ENCODE data around the gene RNF115. TPM values are rescaled to one million over a fixed set of nuclear protein-coding genes. Genes with fewer than 3 reads are reported as not detected.

Gene RNF115
- total and polyA plus RNA-seq, 7 donors: 3.2 to 81.6 (median 45.9) TPM

- peak overlapping the region; percentile 88 for H3K27ac ChIP-seq
- 0% methylated on average over 33 to 41 of the region's 41 CpGs for WGBS, 3 donors
- DNase-seq: peak; percentile 93 to 96
- intact Hi-C loops (cut with DNase I): loop anchor here in 1 of 2 donors (5.0 kb wide), 1 partner anchor 103 kb away; the partner anchor contains the start of genes ANKRD34A and POLR3GL
- no peak for TF ChIP-seq CTCF (IDR thresholded peaks at IDR 0.05)
- H3K4me1 ChIP-seq: peaks cover 5% of the 10 kb centered on the region
- no peaks in the 10 kb centered on the region for H3K27me3 ChIP-seq (ENCODE audit: insufficient read depth in 3 of 3, low read length in 2 of 3)
- peak; percentile 86 to 88 (median 88) for ATAC-seq
- H3K9me3 ChIP-seq: no peaks in the 10 kb centered on the region
- H3K4me3 ChIP-seq: peak overlapping the region; percentile 81
- peaks cover 5 to 30% of the 10 kb centered on the region in 2 donors for H3K36me3 ChIP-seq (ENCODE audit: insufficient read depth in 1 of 2, low read depth in 1 of 2)
Observed at GRCh38 chr1:145859491-145860023, 35.7 kb upstream of the RNF115 start.

DNA sequence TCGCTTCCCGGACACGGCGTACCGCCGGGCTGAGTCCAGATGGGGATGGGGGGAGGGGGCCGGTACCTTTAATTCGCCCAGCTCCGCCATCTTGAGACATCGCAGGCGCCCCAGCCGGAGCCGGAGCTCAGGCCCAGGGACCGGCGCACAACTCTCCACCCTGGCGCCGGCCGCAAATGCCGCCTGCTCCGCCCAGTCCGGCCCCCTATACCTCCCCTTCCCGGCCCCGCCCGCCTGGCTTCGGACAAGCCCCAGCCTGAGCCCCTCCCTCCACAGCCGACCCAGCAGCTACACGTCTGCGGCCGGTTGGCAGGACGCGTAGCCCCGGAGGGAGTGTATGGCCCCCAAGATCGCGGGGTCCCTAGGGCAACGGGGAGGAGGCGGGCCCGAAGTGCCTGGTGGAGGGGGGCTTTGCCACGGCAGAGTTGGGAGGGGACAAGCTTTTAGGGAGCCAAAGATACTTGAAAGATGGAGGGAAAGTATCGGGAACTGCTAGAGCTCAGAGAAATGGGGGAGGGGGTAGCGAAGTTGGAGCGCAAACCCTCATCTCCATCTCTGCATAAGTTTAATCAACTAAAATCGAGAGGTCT, 35.1 kb upstream of the RNF115 start, which contains the start of gene PIAS3:
TSS of gene PIAS3 (minus strand) at position 181 of the 590 bp plus-strand sequence. CDS start at position 90, 91 bp downstream.
- no peaks in the 10 kb centered on the region for H3K27me3 ChIP-seq (ENCODE audit: insufficient read depth in 3 of 3, low read length in 2 of 3)
- ATAC-seq (peak; percentile 92 to 95 (median 94)), DNase-seq (peak; percentile 97 to 98)
- no peaks in the 10 kb centered on the region for H3K9me3 ChIP-seq
- H3K4me3 ChIP-seq: peak within 1 kb of the TSS; percentile 81
- TF ChIP-seq CTCF (IDR thresholded peaks at IDR 0.05): no peak
- intact Hi-C loops (cut with DNase I): loop anchor here in 1 of 2 donors (5.0 kb wide), 1 partner anchor 103 kb away; the partner anchor contains the start of genes ANKRD34A and POLR3GL
- peak within 1 kb of the TSS; percentile 88 for H3K27ac ChIP-seq
- 0% methylated on average over 29 to 42 of the region's 42 CpGs for WGBS, 3 donors
- peaks cover 5 to 32% of the 10 kb centered on the region in 2 donors for H3K36me3 ChIP-seq (ENCODE audit: insufficient read depth in 1 of 2, low read depth in 1 of 2)
- H3K4me1 ChIP-seq: peaks cover 5% of the 10 kb centered on the region

DNA sequence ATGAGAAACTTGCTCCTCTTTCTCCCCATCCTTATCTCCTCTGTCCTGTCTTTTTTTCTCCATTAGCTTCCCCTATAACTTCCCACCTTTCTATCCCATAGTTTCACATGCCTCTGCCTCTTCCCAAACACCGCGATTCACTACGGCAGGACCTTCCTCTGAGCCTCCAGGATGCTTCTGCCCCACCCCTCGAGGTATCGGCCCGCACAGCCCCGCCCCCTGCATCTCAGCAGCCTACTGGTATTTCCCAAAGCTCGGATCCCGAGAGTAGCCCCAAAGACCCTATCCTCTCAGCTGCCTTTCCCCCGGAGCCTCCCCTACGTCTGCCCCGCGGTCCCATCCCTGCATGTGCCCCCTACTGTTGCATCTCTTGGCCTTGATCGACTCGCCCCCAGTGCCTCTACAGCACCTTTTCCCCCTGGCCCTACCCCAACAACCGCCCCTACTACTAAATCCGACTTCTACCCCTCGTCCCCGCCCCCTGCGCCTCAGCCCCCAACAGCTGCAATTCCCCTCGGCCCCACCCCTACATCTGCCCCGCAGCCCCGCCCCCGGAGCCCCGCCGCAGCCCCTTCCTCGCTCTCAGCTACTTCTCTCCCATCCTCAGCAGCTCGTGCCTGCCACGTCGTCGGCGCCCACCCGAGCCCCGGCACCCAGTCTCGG, 34.5 kb upstream of the RNF115 start:
- peak in 1 of 2 donors; percentile 67 for DNase-seq
- H3K4me3 ChIP-seq: peak overlapping the region; percentile 81
- H3K36me3 ChIP-seq (ENCODE audit: insufficient read depth in 1 of 2, low read depth in 1 of 2): peaks cover 5 to 38% of the 10 kb centered on the region in 2 donors
- H3K9me3 ChIP-seq: no peaks in the 10 kb centered on the region
- H3K27me3 ChIP-seq (ENCODE audit: insufficient read depth in 3 of 3, low read length in 2 of 3): no peaks in the 10 kb centered on the region
- peak; percentile 5 to 32 (median 17) for ATAC-seq
- peak overlapping the region; percentile 88 for H3K27ac ChIP-seq
- no peak for TF ChIP-seq CTCF (IDR thresholded peaks at IDR 0.05)
- intact Hi-C loops (cut with DNase I): loop anchor here in 1 of 2 donors (5.0 kb wide), 1 partner anchor 104 kb away; the partner anchor contains the start of genes ANKRD34A and POLR3GL
- 0 to 1% (median 1%) methylated on average over 25 to 35 of the region's 35 CpGs for WGBS, 3 donors
- peaks cover 5% of the 10 kb centered on the region for H3K4me1 ChIP-seq

DNA sequence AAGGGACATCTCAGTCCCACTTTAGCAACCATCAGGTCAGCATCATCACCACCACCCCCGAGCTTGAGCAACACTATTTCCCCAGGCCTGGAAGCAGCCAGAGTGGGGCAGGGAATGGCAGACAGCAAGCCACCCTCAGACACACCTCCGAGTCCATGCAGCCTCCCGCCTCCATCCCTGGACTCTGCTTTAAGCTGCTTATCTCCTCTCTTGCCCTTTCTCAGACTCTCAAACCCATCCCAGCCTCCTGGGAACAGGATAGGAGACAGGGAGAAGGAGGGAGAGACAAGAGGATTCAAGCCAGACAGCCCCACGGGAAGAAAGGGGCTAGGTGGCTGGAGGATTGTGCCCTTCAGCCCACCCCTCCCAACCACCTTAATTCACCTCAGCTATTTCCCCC, 33.3 kb upstream of the RNF115 start:
- Histone ChIP-seq H3K27me3 (ENCODE audit: insufficient read depth in 3 of 3, low read length in 2 of 3) (no peaks in the 10 kb centered on the region), H3K4me3 (peak overlapping the region; percentile 81), H3K4me1 (peaks cover 5% of the 10 kb centered on the region), H3K9me3 (no peaks in the 10 kb centered on the region), H3K27ac (no peak overlapping the region), H3K36me3 (ENCODE audit: insufficient read depth in 1 of 2, low read depth in 1 of 2) (peaks cover 5 to 50% of the 10 kb centered on the region in 2 donors)
- ATAC-seq (no peak), DNase-seq (no peak)
- intact Hi-C loops (cut with DNase I): loop anchor here in 1 of 2 donors (5.0 kb wide), 1 partner anchor 105 kb away; the partner anchor contains the start of genes ANKRD34A and POLR3GL
- WGBS, 3 donors: 76 to 78% (median 77%) methylated on average over 3 to 4 of the region's 4 CpGs
- no peak for TF ChIP-seq CTCF (IDR thresholded peaks at IDR 0.05)
